DND-41 (cell line): Measurements from ENCODE around the gene ATP2A3.

Experiments used
- ATAC-seq: fragments of 200-7000 bp; cut with Tn5 transposase; 3 replicates; pipeline ENCODE4 v1.9.1; 2021; ENCODE audit warnings: low read depth; ENCODE audit not compliant: insufficient read depth
- DNase-seq: peaks from one replicate; pipeline ENCODE4 v3.0.0-alpha.2; 2020
- H2AFZ ChIP-seq: 2 replicates; pipeline ENCODE4 v1.6.0; 2012; ENCODE audit warnings: low read depth, low read length
- H3K27ac ChIP-seq: 2 replicates; pipeline ENCODE4 v1.5.1; 2012; ENCODE audit warnings: low read length, inconsistent platforms
- H3K27me3 ChIP-seq: fragments of 200-600 bp; sonication (generic); 2 replicates; pipeline ENCODE4 v1.6.0; 2012; ENCODE audit warnings: low read length, mild to moderate bottlenecking, inconsistent platforms; ENCODE audit not compliant: insufficient read depth, poor library complexity
- H3K36me3 ChIP-seq: 2 replicates; pipeline ENCODE4 v1.5.1; 2012; ENCODE audit warnings: low read length, inconsistent platforms; ENCODE audit not compliant: insufficient read depth
- H3K4me1 ChIP-seq: 2 replicates; pipeline ENCODE4 v1.5.1; 2012; ENCODE audit warnings: mild to moderate bottlenecking, low read length; ENCODE audit not compliant: insufficient read depth
- H3K4me2 ChIP-seq: 2 replicates; pipeline ENCODE4 v1.6.0; 2012; ENCODE audit warnings: mild to moderate bottlenecking, moderate library complexity, low read length, inconsistent platforms; ENCODE audit not compliant: insufficient read depth
- H3K4me3 ChIP-seq, 2 experiments: fragments of 200-600 bp in 1 of 2; shearing (Covaris generic) in 1 of 2; 2 replicates each; pipeline ENCODE4 v1.5.1; 2012 to 2016; ENCODE audit warnings: inconsistent platforms in 2 of 2, low read length in 2 of 2, mild to moderate bottlenecking in 2 of 2, low read depth in 1 of 2, moderate library complexity in 1 of 2
- H3K79me2 ChIP-seq: 2 replicates; pipeline ENCODE4 v1.6.0; 2012; ENCODE audit warnings: low read length, inconsistent platforms; ENCODE audit not compliant: insufficient read depth
- H3K9ac ChIP-seq: 2 replicates; pipeline ENCODE4 v1.6.0; 2012; ENCODE audit warnings: low read depth, mild to moderate bottlenecking, inconsistent platforms, low read length, moderate library complexity
- H3K9me3 ChIP-seq: 2 replicates; pipeline ENCODE4 v1.5.1; 2012; ENCODE audit warnings: low read length, moderate library complexity, mild to moderate bottlenecking, inconsistent platforms; ENCODE audit not compliant: insufficient read depth, severe bottlenecking
- H4K20me1 ChIP-seq: 2 replicates; pipeline ENCODE4 v1.6.0; 2012; ENCODE audit warnings: low read length; ENCODE audit not compliant: insufficient read depth
- CTCF ChIP-seq: IDR thresholded peaks from 2 replicates; pipeline ENCODE4 v1.5.1; 2012; ENCODE audit warnings: borderline replicate concordance, low read length, moderate library complexity, mild to moderate bottlenecking; ENCODE audit not compliant: poor library complexity, severe bottlenecking; ENCODE audit errors: extremely low read depth
- EZH2 ChIP-seq: IDR thresholded peaks from 3 replicates; pipeline ENCODE4 v1.6.1; 2012; ENCODE audit warnings: borderline replicate concordance, low read depth, mild to moderate bottlenecking, moderate library complexity, low read length, inconsistent platforms; ENCODE audit not compliant: severe bottlenecking

Gene ATP2A3

GRCh38 chr17:3976675-3977171, 12.5 kb upstream of the ATP2A3 start:
- TF ChIP-seq EZH2 (no peak), CTCF (no peak)
- no peak for DNase-seq
- no peak for ATAC-seq

GRCh38 chr17:3974980-3975379, 10.7 kb upstream of the ATP2A3 start:
- Histone ChIP-seq H3K79me2 (no peaks in the 10 kb centered on the region), H2AFZ (no peak overlapping the region), H3K9ac (no peak overlapping the region), H3K27me3 (no peaks in the 10 kb centered on the region), H3K27ac (no peak overlapping the region), H3K4me1 (peaks cover 19% of the 10 kb centered on the region), H3K9me3 (peaks cover 9% of the 10 kb centered on the region), H3K36me3 (no peaks in the 10 kb centered on the region), H4K20me1 (no peaks in the 10 kb centered on the region), H3K4me3 (no peak overlapping the region), H3K4me2 (no peak overlapping the region)
- no peak for DNase-seq
- TF ChIP-seq EZH2 (no peak), CTCF (no peak)
- no peak for ATAC-seq

More at GRCh38 chr17:3976675-3977171, 12.5 kb upstream of the ATP2A3 start:
- no peaks in the 10 kb centered on the region for H3K27me3 ChIP-seq
- peaks cover 16% of the 10 kb centered on the region for H3K4me1 ChIP-seq
- no peaks in the 10 kb centered on the region for H4K20me1 ChIP-seq
- no peak overlapping the region for H2AFZ ChIP-seq
- H3K9ac ChIP-seq: no peak overlapping the region
- no peak overlapping the region for H3K4me3 ChIP-seq
- H3K4me2 ChIP-seq: no peak overlapping the region
- H3K36me3 ChIP-seq: no peaks in the 10 kb centered on the region
- no peak overlapping the region for H3K27ac ChIP-seq
- peaks cover 9% of the 10 kb centered on the region for H3K9me3 ChIP-seq
- no peaks in the 10 kb centered on the region for H3K79me2 ChIP-seq

- peaks cover 17% of the 10 kb centered on the region for H3K4me1 ChIP-seq
- H3K27me3 ChIP-seq: no peaks in the 10 kb centered on the region
- H3K4me3 ChIP-seq: no peak overlapping the region
- DNase-seq (no peak), ATAC-seq (no peak)
- no peak overlapping the region for H2AFZ ChIP-seq
- H4K20me1 ChIP-seq: no peaks in the 10 kb centered on the region
- H3K4me2 ChIP-seq: no peak overlapping the region
- peaks cover 9% of the 10 kb centered on the region for H3K9me3 ChIP-seq
- no peak overlapping the region for H3K9ac ChIP-seq
- H3K79me2 ChIP-seq: no peaks in the 10 kb centered on the region
- H3K27ac ChIP-seq: no peak overlapping the region
- no peaks in the 10 kb centered on the region for H3K36me3 ChIP-seq
- no peak for TF ChIP-seq EZH2
- no peak for TF ChIP-seq CTCF
Measured at GRCh38 chr17:3974138-3974687, 10.0 kb upstream of the ATP2A3 start.
